Astrocyte (in vitro differentiated cells and primary cell): ENCODE measurements around the gene MYPN. TPM values are rescaled to one million over a fixed set of nuclear protein-coding genes. Genes with fewer than 3 reads are reported as not detected.
"Not testable (repeated sequence)": the region's sequence is repeated elsewhere in the genome, so short reads cannot be mapped to it uniquely, and the experiment has no call there.

Experiments
- DNase-seq: peaks from one replicate; pipeline ENCODE4 v3.0.0-alpha.2; 2010; ENCODE audit warnings: low read depth
- FAIRE-seq: peaks from 2 replicates; lab custom pipeline; 2011; peaks lifted over from hg19 to GRCh38; lab: Jason Lieb, UNC
- H2AFZ ChIP-seq: 2 replicates; pipeline ENCODE4 v1.6.0; 2012; ENCODE audit warnings: low read depth, low read length, inconsistent platforms
- H3K27ac ChIP-seq: 2 replicates; pipeline ENCODE4 v1.5.1; 2011; ENCODE audit warnings: low read depth, low read length, inconsistent platforms
- H3K27me3 ChIP-seq: 2 replicates; pipeline ENCODE4 v1.6.0; 2011; ENCODE audit warnings: low read length, inconsistent platforms; ENCODE audit not compliant: insufficient read depth
- H3K36me3 ChIP-seq: 2 replicates; pipeline ENCODE4 v1.5.1; 2011; ENCODE audit warnings: low read length, inconsistent platforms; ENCODE audit not compliant: insufficient read depth
- H3K4me1 ChIP-seq: 2 replicates; pipeline ENCODE4 v1.5.1; 2011; ENCODE audit warnings: low read length, inconsistent platforms; ENCODE audit not compliant: insufficient read depth
- H3K4me2 ChIP-seq: 2 replicates; pipeline ENCODE4 v1.6.0; 2012; ENCODE audit warnings: low read length, inconsistent platforms
- H3K4me3 ChIP-seq: 2 replicates; pipeline ENCODE4 v1.5.1; 2011; ENCODE audit warnings: low read depth, mild to moderate bottlenecking, low read length, inconsistent platforms; ENCODE audit not compliant: insufficient read depth
- H3K79me2 ChIP-seq: 2 replicates; pipeline ENCODE4 v1.6.0; 2012; ENCODE audit warnings: mild to moderate bottlenecking, low read length, inconsistent platforms; ENCODE audit not compliant: insufficient read depth
- H3K9ac ChIP-seq: 2 replicates; pipeline ENCODE4 v1.6.0; 2012; ENCODE audit warnings: mild to moderate bottlenecking, low read length, inconsistent platforms
- H3K9me3 ChIP-seq: 2 replicates; pipeline ENCODE4 v1.5.1; 2012; ENCODE audit warnings: low read depth, mild to moderate bottlenecking, low read length, inconsistent platforms; ENCODE audit not compliant: insufficient read depth
- H4K20me1 ChIP-seq: 2 replicates; pipeline ENCODE4 v1.6.0; 2012; ENCODE audit warnings: low read length, inconsistent platforms; ENCODE audit not compliant: insufficient read depth
- H3K27ac Mint-ChIP-seq: one replicate; pipeline ENCODE4 v1.8.0; 2021; ENCODE audit warnings: mild to moderate bottlenecking, mixed read lengths; ENCODE audit not compliant: unreplicated experiment
- H3K27me3 Mint-ChIP-seq: one replicate; pipeline ENCODE4 v1.8.0; 2021; ENCODE audit warnings: low read depth, mixed read lengths; ENCODE audit not compliant: unreplicated experiment
- H3K36me3 Mint-ChIP-seq: one replicate; pipeline ENCODE4 v1.8.0; 2021; ENCODE audit warnings: low read depth, mixed read lengths; ENCODE audit not compliant: unreplicated experiment
- H3K4me1 Mint-ChIP-seq: one replicate; pipeline ENCODE4 v1.8.0; 2021; ENCODE audit warnings: low read depth, mixed read lengths; ENCODE audit not compliant: unreplicated experiment
- H3K4me3 Mint-ChIP-seq: one replicate; pipeline ENCODE4 v1.8.0; 2021; ENCODE audit warnings: mild to moderate bottlenecking, moderate library complexity, mixed read lengths; ENCODE audit not compliant: unreplicated experiment
- H3K9me3 Mint-ChIP-seq: one replicate; pipeline ENCODE4 v1.8.0; 2021; ENCODE audit warnings: mild to moderate bottlenecking, mixed read lengths; ENCODE audit not compliant: unreplicated experiment
- EZH2 ChIP-seq: IDR thresholded peaks from 2 replicates; pipeline ENCODE4 v1.6.1; 2012; ENCODE audit warnings: mild to moderate bottlenecking, low read length, inconsistent platforms; ENCODE audit not compliant: insufficient read depth
- total RNA-seq: library from RNA; stranded (reverse); gene quantifications from 2 replicates; pipeline ENCODE4 v1.2.1, GENCODE V29; 2021
- TF ChIP-seq, protein P1 (sequence below): IDR thresholded peaks from 2 replicates; pipeline ENCODE4 v1.5.1; 2011; ENCODE audit warnings: low read depth, mild to moderate bottlenecking, inconsistent platforms, low read length, moderate library complexity; ENCODE audit not compliant: insufficient read depth

MYPN gene
- total RNA-seq, 1 donor from 2014 or later, result 0.11 TPM

DNA sequence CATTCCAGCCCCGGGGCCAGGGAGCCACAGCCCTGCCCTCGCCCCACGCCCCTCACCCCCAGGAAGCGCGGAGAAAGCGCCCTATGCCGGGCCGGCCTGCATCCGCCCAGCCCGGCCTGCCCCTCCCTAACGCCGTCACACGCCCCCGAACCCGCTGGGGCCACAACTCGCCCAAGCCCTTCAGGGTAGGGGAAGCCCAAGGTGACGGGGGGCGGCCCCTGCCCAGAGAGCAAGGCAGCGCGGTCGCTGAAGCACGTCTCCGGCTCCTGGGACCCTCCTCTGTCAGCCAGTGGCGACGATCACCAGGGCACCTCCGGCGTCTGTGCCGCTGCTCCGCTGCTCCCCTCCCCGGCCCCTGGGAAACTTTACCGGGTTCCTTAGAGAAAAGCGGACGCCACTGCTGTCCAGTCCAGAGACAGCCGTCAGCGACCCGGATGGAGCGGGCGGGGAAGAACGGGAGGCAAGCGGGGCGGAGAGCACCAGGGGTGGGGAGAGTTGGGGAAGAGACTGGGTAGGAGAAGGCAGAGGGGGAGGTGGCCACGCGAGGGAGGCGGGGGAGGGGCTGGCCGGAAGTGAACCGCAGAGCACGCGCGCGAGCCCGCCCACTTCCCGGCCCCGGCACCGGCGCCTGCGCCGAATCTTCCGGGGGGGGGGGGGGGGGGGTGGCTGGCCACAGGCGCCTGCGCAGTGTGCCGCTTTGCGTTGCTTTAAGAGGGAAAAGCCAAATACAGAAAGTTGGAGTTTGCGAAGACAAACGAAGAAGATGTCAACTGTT is 34.3 kb upstream of the MYPN start, which contains the start of gene HERC4:
TSS of gene HERC4 (minus strand) at position 509 of the 775 bp plus-strand sequence. CDS start 2,175 bp downstream, outside the sequence.
- H2AFZ ChIP-seq, result peak within 1 kb of the TSS; percentile 85
- peaks cover 50% of the 10 kb centered on the region for H3K79me2 ChIP-seq
- peak within 1 kb of the TSS; percentile 93 for H3K27ac ChIP-seq
- peak; percentile 84 for DNase-seq
- H3K27me3 Mint-ChIP-seq, result no peaks in the 10 kb centered on the region
- no peaks in the 10 kb centered on the region for H3K36me3 Mint-ChIP-seq
- H3K9ac ChIP-seq, result peak within 1 kb of the TSS; percentile 95
- H3K27ac Mint-ChIP-seq, result peak within 1 kb of the TSS; percentile 47
- H3K4me1 Mint-ChIP-seq, result peaks cover 14% of the 10 kb centered on the region
- peak within 1 kb of the TSS; percentile 94 for H3K4me3 ChIP-seq
- peaks cover 5% of the 10 kb centered on the region for H3K4me1 ChIP-seq
- no peak for FAIRE-seq
- peak within 1 kb of the TSS; percentile 98 for H3K4me3 Mint-ChIP-seq
- peaks cover 36% of the 10 kb centered on the region for H4K20me1 ChIP-seq
- peaks cover 2% of the 10 kb centered on the region for H3K36me3 ChIP-seq
- no peaks in the 10 kb centered on the region for H3K9me3 ChIP-seq
- TF ChIP-seq, protein P1, sequence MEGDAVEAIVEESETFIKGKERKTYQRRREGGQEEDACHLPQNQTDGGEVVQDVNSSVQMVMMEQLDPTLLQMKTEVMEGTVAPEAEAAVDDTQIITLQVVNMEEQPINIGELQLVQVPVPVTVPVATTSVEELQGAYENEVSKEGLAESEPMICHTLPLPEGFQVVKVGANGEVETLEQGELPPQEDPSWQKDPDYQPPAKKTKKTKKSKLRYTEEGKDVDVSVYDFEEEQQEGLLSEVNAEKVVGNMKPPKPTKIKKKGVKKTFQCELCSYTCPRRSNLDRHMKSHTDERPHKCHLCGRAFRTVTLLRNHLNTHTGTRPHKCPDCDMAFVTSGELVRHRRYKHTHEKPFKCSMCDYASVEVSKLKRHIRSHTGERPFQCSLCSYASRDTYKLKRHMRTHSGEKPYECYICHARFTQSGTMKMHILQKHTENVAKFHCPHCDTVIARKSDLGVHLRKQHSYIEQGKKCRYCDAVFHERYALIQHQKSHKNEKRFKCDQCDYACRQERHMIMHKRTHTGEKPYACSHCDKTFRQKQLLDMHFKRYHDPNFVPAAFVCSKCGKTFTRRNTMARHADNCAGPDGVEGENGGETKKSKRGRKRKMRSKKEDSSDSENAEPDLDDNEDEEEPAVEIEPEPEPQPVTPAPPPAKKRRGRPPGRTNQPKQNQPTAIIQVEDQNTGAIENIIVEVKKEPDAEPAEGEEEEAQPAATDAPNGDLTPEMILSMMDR, result no peak
- no peak for TF ChIP-seq EZH2
- no peaks in the 10 kb centered on the region for H3K27me3 ChIP-seq
- no peaks in the 10 kb centered on the region for H3K9me3 Mint-ChIP-seq
- peak within 1 kb of the TSS; percentile 89 for H3K4me2 ChIP-seq

DNA sequence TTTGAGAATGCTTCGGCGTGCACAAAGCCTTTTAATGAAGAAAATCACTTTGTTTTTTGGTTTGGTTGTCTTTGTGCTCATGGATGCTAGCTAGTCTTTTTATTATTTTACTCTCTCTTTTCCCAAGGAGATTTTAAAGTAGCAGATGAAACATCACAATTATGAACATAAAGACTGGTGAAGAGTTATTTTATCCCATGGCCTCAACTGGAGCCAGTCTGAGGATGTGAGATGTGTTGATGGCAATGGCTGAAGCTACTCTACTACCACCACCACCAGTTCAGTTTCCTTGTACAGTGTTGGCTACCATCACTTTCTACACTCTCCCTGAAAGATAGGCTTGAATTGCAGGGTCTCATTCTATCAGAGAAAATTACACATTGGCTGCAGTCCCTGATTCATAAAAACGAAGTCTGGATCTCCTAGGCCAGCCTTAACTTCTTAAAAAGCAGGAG is 33.7 kb upstream of the MYPN start:
- Histone ChIP-seq H2AFZ (peak overlapping the region; percentile 85), H3K4me1 (peaks cover 5% of the 10 kb centered on the region), H4K20me1 (peaks cover 35% of the 10 kb centered on the region), H3K36me3 (peaks cover 2% of the 10 kb centered on the region), H3K27ac (peak overlapping the region; percentile 20), H3K4me2 (peak overlapping the region; percentile 74), H3K79me2 (peaks cover 45% of the 10 kb centered on the region), H3K9ac (peak overlapping the region; percentile 30), H3K4me3 (peak overlapping the region; percentile 41), H3K27me3 (no peaks in the 10 kb centered on the region), H3K9me3 (no peaks in the 10 kb centered on the region)
- H3K4me1 Mint-ChIP-seq, result peaks cover 14% of the 10 kb centered on the region
- H3K4me3 Mint-ChIP-seq, result peak overlapping the region; percentile 69
- H3K27me3 Mint-ChIP-seq, result no peaks in the 10 kb centered on the region
- TF ChIP-seq, protein P1, result no peak
- no peak for TF ChIP-seq EZH2
- DNase-seq (no peak), FAIRE-seq (no peak)
- H3K36me3 Mint-ChIP-seq, result no peaks in the 10 kb centered on the region
- H3K27ac Mint-ChIP-seq, result peak overlapping the region; percentile 47
- H3K9me3 Mint-ChIP-seq, result no peaks in the 10 kb centered on the region

DNA sequence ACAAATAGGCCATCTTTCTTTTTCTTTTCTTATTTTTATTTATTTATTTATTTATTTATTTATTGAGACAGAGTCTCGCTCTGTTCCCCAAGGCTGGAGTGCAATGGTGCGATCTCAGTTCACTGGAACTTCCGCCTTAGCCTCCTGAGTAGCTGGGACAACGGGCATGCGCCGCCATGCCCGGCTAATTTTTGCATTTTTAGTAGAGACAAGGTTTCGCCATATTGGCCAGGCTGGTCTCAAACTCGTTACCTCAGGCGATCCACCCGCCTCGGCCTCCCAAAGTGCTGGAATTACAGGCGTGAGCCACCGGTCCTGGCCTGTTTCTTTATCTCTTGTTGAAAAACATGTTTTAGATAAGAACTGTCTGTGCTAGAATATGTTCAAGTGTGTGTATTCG is 33.2 kb upstream of the MYPN start:
- not testable (repeated sequence) for H3K9me3 Mint-ChIP-seq, H3K36me3 ChIP-seq, H3K27ac Mint-ChIP-seq, H3K4me3 ChIP-seq, H2AFZ ChIP-seq, H3K4me2 ChIP-seq, FAIRE-seq, H3K4me3 Mint-ChIP-seq, H3K27me3 ChIP-seq, H3K9me3 ChIP-seq, H3K9ac ChIP-seq, H3K27ac ChIP-seq, H3K4me1 ChIP-seq, DNase-seq, H3K27me3 Mint-ChIP-seq, H3K36me3 Mint-ChIP-seq
- H3K79me2 ChIP-seq, result peaks cover 40% of the 10 kb centered on the region
- H3K4me1 Mint-ChIP-seq, result peaks cover 10% of the 10 kb centered on the region
- peaks cover 30% of the 10 kb centered on the region for H4K20me1 ChIP-seq
